Natural killer cell treated with Interleukin-12 subunit alpha and Interleukin-12 subunit beta and Interleukin-15 and Interleukin-18, amount 100 ng/mL, for 72 hours (primary cell): ENCODE data around the gene PIK3CA. TPM values are rescaled to one million over a fixed set of nuclear protein-coding genes. Genes with fewer than 3 reads are reported as not detected.
"Not testable (repeated sequence)": the region's sequence is repeated elsewhere in the genome, so short reads cannot be mapped to it uniquely, and the experiment has no call there.

Experiments
- ATAC-seq, 2 donors: fragments of 150-1000 bp; cut with Tn5 transposase in 1 of 2; sonication (Bioruptor Pico), chemical (Tn5 transposase) in 1 of 2; 2 replicates each; pipeline ENCODE4 v1.10.0; 2021
- DNase-seq: peaks from one replicate; pipeline ENCODE4 v3.0.0; 2022; ENCODE audit warnings: low spot score
- H3K27ac Mint-ChIP-seq, 2 donors: 1 replicate in 1 of 2; 2 replicates in 1 of 2; pipeline ENCODE4 v1.8.0; 2022; ENCODE audit warnings: mixed read lengths in 2 of 2, mild to moderate bottlenecking in 1 of 2, moderate library complexity in 1 of 2
- H3K27me3 Mint-ChIP-seq, 2 donors: 1 replicate in 1 of 2; 2 replicates in 1 of 2; pipeline ENCODE4 v1.8.0; 2022; ENCODE audit warnings: mixed read lengths in 2 of 2
- H3K36me3 Mint-ChIP-seq: one replicate; pipeline ENCODE4 v1.8.0; 2022; ENCODE audit warnings: mixed read lengths
- H3K4me1 Mint-ChIP-seq, 2 donors: 1 replicate in 1 of 2; 2 replicates in 1 of 2; pipeline ENCODE4 v1.8.0; 2022; ENCODE audit warnings: low read depth in 2 of 2, mixed read lengths in 2 of 2, mild to moderate bottlenecking in 1 of 2
- H3K4me3 Mint-ChIP-seq: one replicate; pipeline ENCODE4 v1.8.0; 2022; ENCODE audit warnings: mixed read lengths
- H3K9me3 Mint-ChIP-seq: 2 replicates; pipeline ENCODE4 v1.8.0; 2022; ENCODE audit warnings: mixed read lengths
- total RNA-seq, 2 donors: library from RNA; stranded (reverse); gene quantifications; one replicate each; pipeline ENCODE4 v1.2.3, GENCODE V29; 2022

PIK3CA gene
- total RNA-seq, 2 donors from 2014 or later: 10.9 to 21.9 TPM

GRCh38 chr3:179240299-179240698 is 92.1 kb downstream of the PIK3CA start:
- not testable (repeated sequence) for H3K9me3 Mint-ChIP-seq, H3K27ac Mint-ChIP-seq, H3K36me3 Mint-ChIP-seq, H3K4me1 Mint-ChIP-seq, H3K4me3 Mint-ChIP-seq, DNase-seq, ATAC-seq, H3K27me3 Mint-ChIP-seq

DNA sequence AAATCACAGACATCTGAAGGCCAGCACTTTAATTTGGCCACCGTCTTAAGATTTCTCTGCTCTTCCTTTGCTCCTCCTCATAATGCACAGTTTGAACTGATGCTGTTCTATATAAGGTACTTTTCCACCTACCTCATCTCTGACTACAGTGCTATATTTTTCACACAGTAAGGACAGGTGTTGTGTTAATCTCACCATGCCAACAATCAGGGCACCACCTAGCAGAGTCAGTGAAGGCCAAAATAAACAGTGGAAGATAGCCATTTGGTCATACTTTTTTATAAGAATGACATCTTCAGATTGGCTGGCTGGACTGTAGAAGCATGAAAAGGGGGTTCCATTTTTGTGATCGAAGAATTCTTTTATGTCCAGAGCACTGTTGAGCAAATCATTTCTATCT is 94.7 kb downstream of the PIK3CA start:
- not testable (repeated sequence) for H3K27ac Mint-ChIP-seq, ATAC-seq, DNase-seq, H3K36me3 Mint-ChIP-seq, H3K9me3 Mint-ChIP-seq, H3K4me1 Mint-ChIP-seq, H3K27me3 Mint-ChIP-seq, H3K4me3 Mint-ChIP-seq

DNA sequence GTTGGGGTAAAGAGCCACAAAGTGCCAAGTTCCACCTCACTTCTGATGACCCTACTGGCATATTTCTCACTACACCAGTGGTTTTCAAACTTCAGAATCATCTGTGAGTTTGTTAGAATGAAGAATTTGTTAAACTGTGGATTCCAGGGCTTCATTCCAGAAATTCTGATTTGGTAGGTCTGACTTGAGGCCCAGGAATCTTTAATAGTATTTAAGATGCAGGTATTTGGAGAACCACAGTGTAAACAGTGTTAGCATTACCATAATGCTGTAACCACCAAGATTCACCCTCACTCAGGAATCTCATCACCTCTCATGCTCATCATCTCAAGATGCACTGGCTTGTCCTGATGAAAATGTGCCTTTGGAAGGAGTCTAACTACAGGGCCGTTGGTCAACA is 96.7 kb downstream of the PIK3CA start:
- Mint-ChIP-seq H3K9me3 (no peaks in the 10 kb centered on the region), H3K27ac (no peak overlapping the region), H3K36me3 (peaks cover 6% of the 10 kb centered on the region), H3K4me1 (no peaks in the 10 kb centered on the region), H3K4me3 (no peak overlapping the region), H3K27me3 (no peaks in the 10 kb centered on the region)
- DNase-seq (no peak), ATAC-seq (no peak)

GRCh38 chr3:179247289-179248015 is 99.3 kb downstream of the PIK3CA start:
- H3K9me3 Mint-ChIP-seq: no peaks in the 10 kb centered on the region
- ATAC-seq: no peak
- no peaks in the 10 kb centered on the region for H3K27me3 Mint-ChIP-seq
- H3K27ac Mint-ChIP-seq: no peak overlapping the region
- DNase-seq: no peak
- H3K36me3 Mint-ChIP-seq: peaks cover 6% of the 10 kb centered on the region
- H3K4me3 Mint-ChIP-seq: no peak overlapping the region
- H3K4me1 Mint-ChIP-seq: no peaks in the 10 kb centered on the region

GRCh38 chr3:179250803-179251476 is 102.8 kb downstream of the PIK3CA start, which contains the start of gene KCNMB3:
Gene KCNMB3, minus strand, starts transcription at chr3:179251114. Its CDS starts 124 bp downstream, at chr3:179250990.
- H3K4me3 Mint-ChIP-seq: no peak within 1 kb of the TSS
- H3K36me3 Mint-ChIP-seq: peaks cover 6% of the 10 kb centered on the region
- ATAC-seq (no peak), DNase-seq (no peak)
- H3K27ac Mint-ChIP-seq: no peak within 1 kb of the TSS
- no peaks in the 10 kb centered on the region for H3K4me1 Mint-ChIP-seq
- H3K27me3 Mint-ChIP-seq: no peaks in the 10 kb centered on the region
- H3K9me3 Mint-ChIP-seq: no peaks in the 10 kb centered on the region

GRCh38 chr3:179256813-179257212 is 108.7 kb downstream of the PIK3CA start:
- DNase-seq: no peak
- ATAC-seq: no peak
- H3K27me3 Mint-ChIP-seq: peaks cover 0 to 3% of the 10 kb centered on the region in 2 donors
- H3K4me3 Mint-ChIP-seq: no peak overlapping the region
- H3K4me1 Mint-ChIP-seq: peaks cover 17 to 25% of the 10 kb centered on the region in 2 donors
- H3K9me3 Mint-ChIP-seq: peaks cover 11% of the 10 kb centered on the region
- peaks cover 19% of the 10 kb centered on the region for H3K36me3 Mint-ChIP-seq
- H3K27ac Mint-ChIP-seq: no peak overlapping the region

GRCh38 chr3:179257742-179258141 is 109.6 kb downstream of the PIK3CA start:
- H3K27me3 Mint-ChIP-seq: not testable (repeated sequence)

GRCh38 chr3:179258820-179259219 is 110.7 kb downstream of the PIK3CA start:
- Mint-ChIP-seq H3K27ac (no peak overlapping the region), H3K36me3 (peaks cover 19% of the 10 kb centered on the region), H3K4me3 (no peak overlapping the region), H3K9me3 (peaks cover 11% of the 10 kb centered on the region), H3K27me3 (peaks cover 0 to 3% of the 10 kb centered on the region in 2 donors), H3K4me1 (peaks cover 17 to 25% of the 10 kb centered on the region in 2 donors)
- ATAC-seq (no peak), DNase-seq (no peak)

More at GRCh38 chr3:179257742-179258141, 109.6 kb downstream of the PIK3CA start:
- not testable (repeated sequence) for H3K27ac Mint-ChIP-seq, DNase-seq, ATAC-seq, H3K4me3 Mint-ChIP-seq
- H3K9me3 Mint-ChIP-seq: peaks cover 11% of the 10 kb centered on the region
- peaks cover 19% of the 10 kb centered on the region for H3K36me3 Mint-ChIP-seq
- peaks cover 17 to 25% of the 10 kb centered on the region in 2 donors for H3K4me1 Mint-ChIP-seq

DNA sequence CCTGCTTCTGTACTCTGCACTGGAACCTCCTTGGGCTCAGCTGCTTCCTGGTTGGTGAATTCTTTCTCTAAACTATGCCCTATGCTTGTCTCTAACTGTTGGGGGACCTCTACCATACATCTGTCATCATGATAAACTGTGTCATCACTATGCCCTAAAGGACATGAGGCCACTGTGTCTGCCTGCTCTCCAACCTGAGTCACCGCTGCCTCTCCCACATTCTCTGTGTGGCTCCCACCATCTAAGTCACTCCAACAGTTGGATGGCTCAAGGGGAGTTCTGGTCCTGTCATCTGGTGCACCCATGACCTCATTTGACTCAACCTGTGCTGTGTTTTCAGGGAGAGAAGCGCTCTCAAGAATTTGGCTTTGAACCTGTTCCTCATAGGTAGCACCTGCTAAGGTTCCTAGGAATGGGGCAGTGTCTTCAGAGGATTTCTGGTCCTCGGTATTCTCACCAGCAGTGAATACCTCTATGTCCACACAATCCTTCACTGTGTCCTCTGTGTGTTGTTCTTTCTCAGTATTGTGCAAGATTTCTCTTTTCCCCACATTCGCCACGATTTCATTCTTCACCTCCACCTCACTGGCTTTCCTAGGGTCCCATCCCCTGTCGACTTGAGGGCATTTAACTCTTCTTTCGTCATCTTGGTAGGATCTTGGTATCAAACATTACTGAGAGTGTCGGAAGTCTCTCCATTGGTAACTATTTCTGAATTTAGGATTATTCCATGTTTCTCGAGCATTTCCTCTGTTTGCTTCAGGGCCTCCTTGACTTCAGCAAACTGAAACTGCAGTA is 112.0 kb downstream of the PIK3CA start:
- H3K27ac Mint-ChIP-seq, H3K27me3 Mint-ChIP-seq, DNase-seq, ATAC-seq: not testable (repeated sequence)
- H3K4me1 Mint-ChIP-seq: peaks cover 17 to 25% of the 10 kb centered on the region in 2 donors
- H3K36me3 Mint-ChIP-seq: peaks cover 19% of the 10 kb centered on the region
- H3K4me3 Mint-ChIP-seq: peak overlapping the region; percentile 70
- H3K9me3 Mint-ChIP-seq: peaks cover 11% of the 10 kb centered on the region

DNA sequence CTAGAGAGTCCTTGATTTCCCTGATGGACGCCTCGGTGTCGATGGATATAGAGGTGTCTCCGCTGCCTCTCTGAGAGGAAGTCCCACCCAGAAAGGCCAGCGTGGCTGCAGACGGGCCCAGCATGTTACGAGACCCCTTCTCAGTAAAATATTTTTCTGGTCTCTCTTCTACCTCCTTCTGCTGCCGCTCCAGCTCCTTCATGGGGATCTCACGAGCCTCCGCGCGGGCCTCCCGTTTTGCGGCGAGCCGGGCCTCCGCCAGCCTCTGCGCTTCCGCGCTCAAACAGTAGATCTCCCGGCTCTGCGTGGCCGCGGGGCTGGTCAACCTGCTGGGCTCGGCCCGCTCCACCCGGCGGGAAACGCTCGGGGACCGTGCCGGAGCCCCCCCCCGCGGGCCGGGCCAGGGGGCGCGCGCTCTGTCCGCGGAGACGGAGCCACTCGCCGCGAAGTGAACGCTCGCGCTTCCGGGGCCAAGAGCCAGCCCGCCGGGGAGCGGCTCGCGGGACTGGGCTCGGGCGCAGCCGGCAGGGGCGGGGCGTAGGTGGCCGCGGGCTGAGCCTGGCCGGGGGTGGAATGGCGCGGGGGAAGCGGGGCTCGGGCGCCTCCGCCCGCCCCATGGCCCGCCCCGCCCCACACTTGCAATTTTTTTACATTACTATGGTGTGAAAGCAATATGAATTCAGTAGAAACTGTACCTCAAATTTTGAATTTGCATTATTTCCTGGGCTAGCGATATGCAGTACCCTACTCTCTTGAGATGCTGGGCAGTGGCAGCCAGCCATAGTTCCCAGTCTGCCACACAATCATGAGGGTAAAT is 113.0 kb downstream of the PIK3CA start:
- H3K4me1 Mint-ChIP-seq: peaks cover 17 to 25% of the 10 kb centered on the region in 2 donors
- H3K27ac Mint-ChIP-seq: no peak overlapping the region
- H3K27me3 Mint-ChIP-seq: peaks cover 10 to 11% of the 10 kb centered on the region in 2 donors
- peak; percentile 98 to 99 for ATAC-seq
- peak; percentile 88 for DNase-seq
- H3K4me3 Mint-ChIP-seq: peak overlapping the region; percentile 70
- peaks cover 19% of the 10 kb centered on the region for H3K36me3 Mint-ChIP-seq
- peaks cover 11% of the 10 kb centered on the region for H3K9me3 Mint-ChIP-seq

DNA sequence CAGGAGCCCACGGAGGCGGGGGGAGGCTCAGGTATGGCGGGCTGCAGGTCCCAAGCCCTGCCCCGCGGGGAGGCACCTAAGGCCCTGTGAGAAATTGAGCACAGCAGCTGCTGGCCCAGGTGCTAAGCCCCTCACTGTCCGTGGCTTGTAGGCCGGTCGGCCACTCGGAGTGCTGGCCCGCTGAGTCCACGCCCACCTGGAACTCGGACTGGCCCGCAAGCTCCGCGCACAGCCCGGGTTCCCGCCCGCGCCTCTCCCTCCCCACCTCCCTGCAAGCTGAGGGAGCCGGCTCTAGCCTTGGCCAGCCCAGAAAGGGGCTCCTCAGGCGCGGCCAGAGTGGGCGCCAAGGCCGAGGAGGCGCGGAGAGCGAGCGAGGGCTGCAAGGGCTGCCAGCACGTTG is 115.0 kb downstream of the PIK3CA start:
- H3K27ac Mint-ChIP-seq: no peak overlapping the region
- no peak overlapping the region for H3K4me3 Mint-ChIP-seq
- ATAC-seq (no peak), DNase-seq (no peak)
- H3K9me3 Mint-ChIP-seq: peaks cover 11% of the 10 kb centered on the region
- H3K4me1 Mint-ChIP-seq: peaks cover 17 to 21% of the 10 kb centered on the region in 2 donors
- peaks cover 15 to 16% of the 10 kb centered on the region in 2 donors for H3K27me3 Mint-ChIP-seq
- peaks cover 19% of the 10 kb centered on the region for H3K36me3 Mint-ChIP-seq

GRCh38 chr3:179264449-179264848 is 116.3 kb downstream of the PIK3CA start:
- peaks cover 11% of the 10 kb centered on the region for H3K9me3 Mint-ChIP-seq
- H3K4me3 Mint-ChIP-seq: no peak overlapping the region

DNA sequence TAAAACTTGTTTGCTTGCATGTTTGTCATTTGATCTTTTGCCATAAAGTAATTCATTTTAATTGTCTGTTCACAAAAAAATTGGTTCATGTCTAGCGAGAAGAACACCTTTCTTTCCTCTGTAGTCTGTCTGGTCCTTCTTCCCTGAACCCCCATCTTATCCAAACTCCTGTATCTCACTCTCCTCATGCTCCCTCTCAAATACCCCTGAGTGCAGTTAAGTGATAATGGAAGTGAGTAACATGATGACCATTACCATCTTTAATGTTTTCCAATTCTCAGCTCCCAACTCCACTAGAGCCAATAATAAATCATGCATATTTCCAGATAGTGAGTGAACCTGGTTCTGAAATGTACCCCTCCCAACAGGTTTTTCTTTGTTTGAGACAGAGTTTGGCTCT is 116.9 kb downstream of the PIK3CA start:
- Mint-ChIP-seq H3K27ac (no peak overlapping the region), H3K27me3 (peaks cover 18 to 22% of the 10 kb centered on the region in 2 donors), H3K36me3 (peaks cover 7% of the 10 kb centered on the region), H3K9me3 (peaks cover 6% of the 10 kb centered on the region), H3K4me1 (peaks cover 7% of the 10 kb centered on the region in 2 donors), H3K4me3 (no peak overlapping the region)
- no peak for DNase-seq
- ATAC-seq: no peak

More at GRCh38 chr3:179264449-179264848, 116.3 kb downstream of the PIK3CA start:
- peaks cover 12 to 13% of the 10 kb centered on the region in 2 donors for H3K4me1 Mint-ChIP-seq
- ATAC-seq: no peak
- no peak for DNase-seq
- peaks cover 13% of the 10 kb centered on the region for H3K36me3 Mint-ChIP-seq
- no peak overlapping the region for H3K27ac Mint-ChIP-seq
- H3K27me3 Mint-ChIP-seq: peaks cover 18 to 22% of the 10 kb centered on the region in 2 donors
